ENCODE results near the gene INPP5D. TPM values are rescaled to one million over a fixed set of nuclear protein-coding genes. Genes with fewer than 3 reads are reported as not detected.

Gene INPP5D
- polyA plus RNA-seq, 1 of the 3 experiments (the other 2 are of a cell fraction) = 1.3 TPM

GRCh38 chr2:233082931-233083755, 23.0 kb downstream of the INPP5D start:
- H3K9ac ChIP-seq = no peak overlapping the region
- no peaks in the 10 kb centered on the region for H3K9me3 ChIP-seq
- POLR2A ChIA-PET = interaction anchor here (0.7 kb wide), 1 partner anchor 98 kb away, joined by 3 read pairs; no protein-coding TSS in a partner anchor
- WGBS (ENCODE audit: low lambda C conversion rate) = 60% methylated on average over 9 of the region's 9 CpGs
- H3K27ac ChIP-seq (ENCODE audit: low read depth in 2 of 2, low read length in 1 of 2) = no peak overlapping the region
- H3K4me1 ChIP-seq (ENCODE audit: control insufficient read depth in 1 of 2, insufficient read depth in 2 of 2, low read depth in 1 of 2, low read length in 1 of 2) = no peaks in the 10 kb centered on the region
- no peak overlapping the region for H3K4me2 ChIP-seq
- H3F3A ChIP-seq (replicated peaks; ENCODE audit: insufficient read depth) = no peaks in the 10 kb centered on the region
- H3K9me2 ChIP-seq = no peaks in the 10 kb centered on the region
- DNase-seq = no peak
- no peaks in the 10 kb centered on the region for H4K20me1 ChIP-seq (ENCODE audit: insufficient read depth)
- no peak overlapping the region for H3K4me3 ChIP-seq (ENCODE audit: low read depth in 2 of 2, low read length in 1 of 2)
- CTCF ChIA-PET = interaction anchor here (1.1 to 2.0 kb wide), 2 partner anchors 12 to 29 kb away, joined by 3 to 6 read pairs; no protein-coding TSS in a partner anchor
- H3K36me3 ChIP-seq (replicated peaks in 1 of 2; ENCODE audit: control insufficient read depth in 1 of 2, insufficient read depth in 2 of 2, low read length in 1 of 2) = no peaks in the 10 kb centered on the region
- H2AFZ ChIP-seq (ENCODE audit: low read depth) = no peak overlapping the region
- no peaks in the 10 kb centered on the region for H3K79me2 ChIP-seq (ENCODE audit: insufficient read depth)
- TF ChIP-seq YY1 (IDR thresholded peaks at IDR 0.05; ENCODE audit: low read depth) (no peak), ZBTB33 (IDR thresholded peaks at IDR 0.05; ENCODE audit: borderline replicate concordance, low read depth) (no peak), RAD21 (IDR thresholded peaks at IDR 0.05; ENCODE audit: low read length) (no peak), RXRA (IDR thresholded peaks at IDR 0.05; ENCODE audit: borderline replicate concordance, low read depth) (no peak), USF1 (IDR thresholded peaks at IDR 0.05; ENCODE audit: borderline replicate concordance, low read depth) (no peak), TEAD4 (IDR thresholded peaks at IDR 0.05; ENCODE audit: borderline replicate concordance, insufficient read depth) (no peak), TAF1 (IDR thresholded peaks at IDR 0.05; ENCODE audit: borderline replicate concordance, low read depth, low read length) (no peak), FOXM1 (IDR thresholded peaks at IDR 0.05; ENCODE audit: low read depth) (no peak), SMC3 (IDR thresholded peaks at IDR 0.05; ENCODE audit: low read depth, low read length) (no peak), MXI1 (IDR thresholded peaks at IDR 0.05; ENCODE audit: low read depth, low read length) (no peak), RFX5 (IDR thresholded peaks at IDR 0.05; ENCODE audit: low read length) (no peak), USF2 (IDR thresholded peaks at IDR 0.05; ENCODE audit: borderline replicate concordance, low read depth, low read length) (no peak), CHD2 (IDR thresholded peaks at IDR 0.05; ENCODE audit: low read length, partially characterized antibody) (no peak), NFIC (IDR thresholded peaks at IDR 0.05; ENCODE audit: borderline replicate concordance) (no peak), GABPA (IDR thresholded peaks at IDR 0.05; ENCODE audit: low read depth) (no peak), RCOR1 (IDR thresholded peaks at IDR 0.05; ENCODE audit: low read length) (no peak), EZH2phosphoT487 (IDR thresholded peaks at IDR 0.05; ENCODE audit: borderline replicate concordance, low read depth) (no peak), TCF12 (IDR thresholded peaks at IDR 0.05) (no peak), REST (IDR thresholded peaks at IDR 0.05; ENCODE audit: low read depth, low read length) (no peak), MEF2A (IDR thresholded peaks at IDR 0.05; ENCODE audit: borderline replicate concordance, low read depth) (no peak)
- no peaks in the 10 kb centered on the region; the same call in 1 of the 2 replicates for H3K27me3 ChIP-seq (ENCODE audit: insufficient read depth)
